ENCODE data around the gene NUP107. TPM values are rescaled to one million over a fixed set of nuclear protein-coding genes. Genes with fewer than 3 reads are reported as not detected.

The NUP107 gene
- 32.2 and 42.4 TPM in 2 replicates for total RNA-seq

GRCh38 chr12:68686595-68687521, at the start of gene NUP107:
Gene NUP107 (plus strand): TSS chr12:68686978. CDS start chr12:68687066, 88 bp downstream.

GRCh38 chr12:68745904-68746571, 59.3 kb downstream of the NUP107 start, which contains the start of gene SLC35E3:
Gene SLC35E3 (plus strand): TSS chr12:68746176. CDS start chr12:68746378, 202 bp downstream.

Other genes starting within 250 kb of the NUP107 start
- 148 and 158 TPM in 2 replicates for gene RAP1B, start 76.1 kb upstream of the NUP107 start, total RNA-seq
- 2.1 and 2.7 TPM in 2 replicates for gene SLC35E3, start 59.2 kb downstream of the NUP107 start, total RNA-seq
- 107 and 191 TPM in 2 replicates for gene MDM2, start 121.2 kb downstream of the NUP107 start, total RNA-seq
- gene CPM, start 246.2 kb downstream of the NUP107 start, total RNA-seq: 7.5 and 19.8 TPM in 2 replicates